HG03135 (cell line): Measurements from ENCODE around the gene NCBP2L.
"Not testable (repeated sequence)": the region's sequence is repeated elsewhere in the genome, so short reads cannot be mapped to it uniquely, and the experiment has no call there.

Source experiments
- ATAC-seq: cut with Tn5 transposase; IDR thresholded peaks from one replicate; pipeline ENCODE4 v1.9.1; 2021; ENCODE audit warnings: mild to moderate bottlenecking, moderate library complexity; ENCODE audit not compliant: unreplicated experiment

The NCBP2L gene

GRCh38 chrX:107804427-107804826 lies 26.9 kb downstream of the NCBP2L start:
- no peak for ATAC-seq

- no peak for ATAC-seq
Measured at GRCh38 chrX:107805179-107805578, 27.6 kb downstream of the NCBP2L start.

GRCh38 chrX:107810053-107810452 lies 32.5 kb downstream of the NCBP2L start:
- ATAC-seq = not testable (repeated sequence)

- ATAC-seq = no peak
Measured at GRCh38 chrX:107818900-107819521, 41.5 kb downstream of the NCBP2L start.

GRCh38 chrX:107823042-107823441 lies 45.5 kb downstream of the NCBP2L start:
- no peak for ATAC-seq

- ATAC-seq = no peak
Measured at GRCh38 chrX:107823456-107823855, 45.9 kb downstream of the NCBP2L start.

GRCh38 chrX:107825698-107826237 lies 48.2 kb downstream of the NCBP2L start, which contains the start of gene MID2:
TSS of gene MID2 (plus strand) at chrX:107825866. CDS start at chrX:107826427, 561 bp downstream.
- peak; percentile 45 for ATAC-seq

- peak; percentile 60 for ATAC-seq
Measured at GRCh38 chrX:107826238-107827029, 48.9 kb downstream of the NCBP2L start.

- ATAC-seq = no peak
Measured at GRCh38 chrX:107827030-107827831, 49.7 kb downstream of the NCBP2L start.

- ATAC-seq = no peak
Measured at GRCh38 chrX:107827852-107828251, 50.3 kb downstream of the NCBP2L start.

- ATAC-seq = no peak
Measured at GRCh38 chrX:107829878-107830277, 52.3 kb downstream of the NCBP2L start.

GRCh38 chrX:107831071-107831730 lies 53.7 kb downstream of the NCBP2L start:
- no peak for ATAC-seq

GRCh38 chrX:107834275-107835201 lies 57.0 kb downstream of the NCBP2L start:
- no peak for ATAC-seq

- ATAC-seq = no peak
Measured at GRCh38 chrX:107836958-107837357, 59.4 kb downstream of the NCBP2L start.

- no peak for ATAC-seq
Measured at GRCh38 chrX:107840971-107841370, 63.4 kb downstream of the NCBP2L start.

- ATAC-seq = no peak
Measured at GRCh38 chrX:107842715-107843400, 65.3 kb downstream of the NCBP2L start.
